GM18520 (cell line): ENCODE results near the gene PRKAR1B.

Experiments
- ATAC-seq: cut with Tn5 transposase; IDR thresholded peaks from one replicate; pipeline ENCODE4 v1.9.1; 2021; ENCODE audit not compliant: unreplicated experiment

Gene PRKAR1B

DNA sequence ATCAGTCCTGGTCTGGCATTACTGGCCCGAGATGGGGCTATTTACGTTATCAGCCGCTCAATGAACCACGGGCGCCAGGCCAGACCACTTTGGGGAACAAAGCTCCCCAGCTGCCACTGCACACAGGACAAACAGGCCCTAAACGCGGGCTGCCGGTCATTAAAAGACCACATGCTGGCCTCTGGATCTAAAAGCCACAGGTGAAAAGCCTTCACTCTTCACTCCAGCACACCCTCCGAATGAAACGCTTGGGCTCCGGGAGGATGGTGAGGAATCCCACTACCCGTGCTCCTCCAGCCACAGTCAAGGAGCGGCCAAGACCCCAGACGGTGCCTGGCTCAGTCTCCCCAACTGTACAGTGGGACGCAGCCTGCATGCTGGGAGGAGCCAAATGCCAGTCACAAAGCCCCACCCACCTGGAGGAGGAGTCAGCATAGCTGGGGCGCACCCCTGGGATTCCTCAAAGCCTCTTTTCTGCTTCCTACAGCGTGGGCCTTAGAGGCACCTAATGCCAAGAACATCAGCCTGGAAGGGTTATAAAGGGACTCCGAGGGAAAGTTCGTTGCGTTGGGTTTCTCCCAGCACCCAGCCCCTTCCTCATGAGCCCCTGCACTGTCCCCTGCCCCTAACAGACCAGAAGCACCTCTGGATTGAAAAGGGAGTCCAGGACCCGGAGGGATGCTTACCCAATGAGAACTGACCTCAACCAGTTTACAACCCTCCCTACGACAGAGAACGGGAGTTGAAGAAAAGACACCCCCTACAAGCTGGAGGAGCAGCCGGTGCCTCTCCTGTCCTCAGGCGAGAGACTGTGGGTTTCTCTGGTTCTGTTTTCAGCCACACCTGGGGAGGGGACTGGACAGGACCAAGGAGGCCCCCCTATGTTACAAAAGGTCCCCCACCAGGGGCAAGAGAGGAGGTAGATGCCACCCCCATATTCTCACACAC, 212.2 kb downstream of the PRKAR1B start:
- ATAC-seq, result no peak

- ATAC-seq, result no peak
Observed at GRCh38 chr7:514242-514641, 212.8 kb downstream of the PRKAR1B start.

DNA sequence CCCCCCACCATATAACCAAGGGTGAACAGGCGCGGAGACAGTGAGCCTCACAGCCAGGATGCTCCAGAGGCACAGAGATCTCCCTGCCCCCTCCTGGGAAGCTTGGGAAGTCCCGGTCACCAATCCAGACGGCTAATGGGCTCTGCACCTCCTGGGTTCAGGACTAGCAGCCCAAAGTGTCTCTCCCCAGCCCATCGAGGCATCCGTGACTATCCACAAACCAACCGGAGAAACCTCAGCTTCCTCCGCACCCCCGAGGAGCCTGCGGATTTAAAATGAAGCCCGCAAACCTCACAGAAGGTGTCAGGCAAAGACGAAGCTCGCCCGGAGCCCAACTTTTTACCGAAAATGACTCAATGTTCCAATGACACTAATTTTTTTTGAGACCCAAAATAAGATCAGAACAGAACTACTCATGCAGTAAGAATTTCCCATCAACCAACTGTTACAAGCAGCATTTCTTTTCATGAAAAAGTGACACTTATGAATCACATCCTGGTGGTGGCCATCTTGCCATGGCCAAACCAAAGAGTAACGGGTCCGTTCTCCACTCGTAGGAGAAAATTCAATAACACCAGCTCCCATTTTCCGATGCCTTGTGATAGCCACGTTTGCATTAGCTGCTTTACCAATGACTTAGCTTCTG, 213.4 kb downstream of the PRKAR1B start:
- no peak for ATAC-seq

DNA sequence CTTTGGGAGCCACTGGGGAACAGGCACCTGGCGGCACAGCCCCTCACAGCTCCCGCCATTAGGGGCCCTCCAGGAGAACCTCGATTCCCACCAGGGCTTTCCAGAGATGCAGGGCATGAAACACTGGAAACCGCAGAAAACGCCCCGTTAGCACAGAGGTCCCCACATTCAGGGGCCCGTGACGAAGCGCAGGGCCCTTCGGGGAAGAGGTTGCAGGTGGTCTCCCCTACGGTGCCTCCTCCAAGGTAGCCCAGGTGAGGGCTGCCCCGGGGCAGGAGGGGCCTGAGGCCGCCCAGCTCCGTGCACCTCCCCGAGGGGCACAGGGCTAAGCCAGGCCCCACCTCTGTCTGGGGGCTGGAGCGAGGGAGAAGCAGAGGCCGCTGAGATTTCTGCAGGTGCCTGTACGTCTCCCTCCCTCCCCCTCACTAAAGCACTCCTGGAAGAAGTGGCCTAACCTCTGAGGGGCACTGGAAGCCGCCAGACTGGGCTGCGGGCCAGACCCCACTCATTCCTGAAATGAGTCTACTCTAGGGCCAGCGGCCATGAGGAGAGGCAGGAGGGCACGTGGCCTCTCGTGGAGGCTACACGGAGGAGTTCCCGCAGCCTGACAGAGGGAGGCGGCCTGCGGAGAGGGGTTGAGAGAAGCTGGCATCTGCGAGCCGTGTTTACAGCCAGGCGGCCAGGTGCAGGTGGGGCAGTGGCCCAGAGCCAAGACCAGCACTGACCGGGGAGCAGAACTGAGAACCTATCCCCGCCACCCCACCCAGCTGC, 214.4 kb downstream of the PRKAR1B start:
- ATAC-seq, result no peak

DNA sequence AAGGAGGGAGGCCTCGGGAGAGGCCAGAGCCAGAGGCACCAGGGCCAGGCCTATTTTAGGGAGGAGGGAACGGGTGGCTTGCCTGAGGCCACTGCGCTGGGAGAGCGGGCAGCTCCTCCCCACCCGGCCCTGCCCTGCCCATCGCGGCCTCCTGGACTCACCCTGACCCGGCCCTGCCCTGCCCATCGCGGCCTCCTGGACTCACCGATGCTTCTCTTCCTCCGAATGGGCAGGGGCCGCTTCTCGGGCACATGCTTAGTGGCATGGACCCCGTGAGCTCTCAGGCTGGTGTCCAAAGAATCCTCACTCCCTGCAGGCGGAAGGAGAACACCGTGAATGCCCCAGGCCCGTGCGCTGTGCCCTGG, 215.0 kb downstream of the PRKAR1B start:
- ATAC-seq, result no peak

- no peak for ATAC-seq
Observed at GRCh38 chr7:511476-512145, 215.5 kb downstream of the PRKAR1B start.

DNA sequence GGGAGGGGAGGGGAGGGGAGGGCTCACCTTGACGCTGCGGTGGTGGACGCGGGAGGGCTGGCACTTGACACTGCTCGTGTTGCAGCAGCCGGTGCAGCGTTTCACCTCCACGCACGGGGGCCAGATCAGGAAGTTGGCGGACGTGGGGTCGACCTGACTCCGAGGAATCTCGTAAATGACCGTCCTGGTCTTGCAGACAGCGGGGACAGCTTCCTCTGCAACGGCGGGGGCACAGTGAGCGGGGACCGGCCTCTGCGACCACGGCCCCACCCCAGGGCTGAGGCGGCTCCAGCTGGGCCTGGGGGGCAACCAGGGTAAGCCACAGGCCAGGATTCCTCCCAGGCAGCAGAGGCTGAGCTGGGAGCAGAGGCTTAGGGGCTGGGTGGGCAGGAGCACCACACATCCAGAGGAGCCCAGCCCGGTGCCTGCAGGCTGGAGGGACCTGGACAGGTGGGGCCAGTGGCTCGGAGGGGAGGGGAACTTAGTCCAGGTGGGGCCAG, 216.2 kb downstream of the PRKAR1B start:
- ATAC-seq, result no peak

GRCh38 chr7:510131-510481, 217.0 kb downstream of the PRKAR1B start:
- no peak for ATAC-seq

DNA sequence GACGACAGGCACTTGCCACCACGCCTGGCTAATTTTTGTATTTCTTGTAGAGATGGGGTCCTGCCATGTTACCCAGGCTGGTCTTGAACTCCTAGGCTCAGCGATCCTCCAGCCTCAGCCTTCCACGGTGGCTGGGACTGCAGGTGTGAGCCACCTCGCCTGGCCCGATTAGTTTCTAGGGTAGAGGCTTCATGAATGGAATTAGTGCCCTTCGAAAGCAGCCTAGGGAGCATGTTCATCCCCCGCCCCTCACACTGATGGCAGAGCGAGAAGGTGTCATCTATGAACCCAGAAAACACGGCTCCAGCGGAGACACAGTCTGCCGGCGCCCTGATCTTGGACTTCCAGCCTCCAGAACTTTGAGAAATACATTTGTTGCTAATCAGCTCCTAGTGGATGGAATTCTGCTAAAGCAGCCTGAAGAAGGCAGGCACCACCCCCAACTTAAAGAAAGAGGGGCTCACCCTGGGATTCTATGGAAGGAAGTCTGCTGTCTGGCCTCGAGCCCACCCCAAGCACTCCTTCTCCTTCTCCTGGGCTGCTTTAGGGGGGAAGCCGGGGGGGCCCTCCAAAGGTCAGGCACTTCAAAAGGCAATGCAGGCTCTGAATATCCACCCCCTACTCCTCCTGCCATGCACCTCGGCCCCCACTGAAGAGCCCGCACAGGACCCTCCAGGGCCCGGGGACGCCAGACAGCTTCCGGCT, 217.5 kb downstream of the PRKAR1B start:
- ATAC-seq, result no peak

GRCh38 chr7:508461-509170, 218.5 kb downstream of the PRKAR1B start:
- ATAC-seq, result no peak

DNA sequence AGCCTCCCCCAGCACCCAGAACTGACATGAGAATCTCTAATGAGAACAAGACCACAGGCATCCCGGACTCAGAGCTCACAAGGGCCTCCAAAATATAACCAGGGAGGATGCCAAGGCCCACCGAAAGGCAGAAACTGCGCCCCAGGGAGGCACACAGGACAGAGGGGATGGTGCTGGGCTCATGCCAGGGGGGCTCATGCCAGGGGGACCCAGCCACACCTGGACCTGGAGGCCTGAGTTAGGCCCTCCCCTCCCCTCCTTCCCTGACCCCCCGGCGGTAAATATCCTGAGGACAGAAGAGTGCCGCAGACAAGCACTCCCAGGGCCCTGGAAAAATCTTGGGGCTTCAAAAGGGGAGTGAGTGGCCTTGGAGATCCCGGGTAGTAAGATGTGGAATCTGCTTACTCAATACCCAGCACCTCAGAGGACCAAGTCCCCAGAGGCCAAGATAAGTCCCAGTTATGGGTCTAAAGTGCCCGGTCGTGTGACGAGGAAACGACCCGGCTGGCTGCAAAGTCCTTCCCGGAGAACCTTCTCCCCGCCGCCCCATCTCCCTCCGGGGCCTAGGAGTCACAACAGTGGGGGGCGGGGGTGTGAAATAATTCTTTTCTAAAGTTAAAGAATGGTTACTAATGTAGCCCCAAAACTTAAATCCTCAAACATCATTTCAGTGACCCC, 219.3 kb downstream of the PRKAR1B start:
- ATAC-seq, result no peak

DNA sequence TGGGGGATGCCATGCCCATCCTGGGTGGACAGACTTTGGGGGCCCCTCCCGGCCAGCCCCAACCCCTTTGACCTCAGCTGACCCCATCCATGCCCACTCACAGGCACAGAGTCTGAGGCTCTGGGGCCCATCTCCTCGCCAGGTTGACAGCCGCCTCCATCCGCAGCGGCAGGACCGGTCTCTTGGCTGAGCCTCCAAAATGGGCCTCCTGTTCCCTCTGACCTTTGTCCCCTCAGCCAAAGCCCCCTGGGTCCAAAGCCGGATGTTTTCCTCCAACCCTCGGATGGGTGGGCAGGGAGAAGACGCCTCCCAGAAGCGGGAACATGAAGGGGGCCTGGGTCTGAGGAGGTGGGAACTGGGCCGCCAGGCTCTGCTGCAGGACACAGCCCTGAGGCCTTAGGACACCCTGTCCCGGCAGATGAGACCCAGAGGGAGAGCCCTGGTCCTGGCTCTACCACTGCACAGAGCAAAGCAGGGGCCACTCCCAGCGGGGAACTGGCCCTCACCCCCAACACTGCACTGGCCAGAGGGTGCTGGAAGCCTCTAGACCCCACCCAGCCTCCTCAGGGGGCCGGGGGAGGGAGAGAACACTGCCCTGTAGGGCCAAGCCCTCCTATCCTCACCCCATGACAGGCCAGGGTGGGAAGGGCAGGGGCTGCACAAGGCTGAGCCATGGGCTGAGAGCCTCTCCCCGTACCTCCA, 220.0 kb downstream of the PRKAR1B start:
- no peak for ATAC-seq

- no peak for ATAC-seq
Observed at GRCh38 chr7:506391-506831, 220.7 kb downstream of the PRKAR1B start.

- ATAC-seq, result no peak
Observed at GRCh38 chr7:505171-505570, 221.9 kb downstream of the PRKAR1B start.

DNA sequence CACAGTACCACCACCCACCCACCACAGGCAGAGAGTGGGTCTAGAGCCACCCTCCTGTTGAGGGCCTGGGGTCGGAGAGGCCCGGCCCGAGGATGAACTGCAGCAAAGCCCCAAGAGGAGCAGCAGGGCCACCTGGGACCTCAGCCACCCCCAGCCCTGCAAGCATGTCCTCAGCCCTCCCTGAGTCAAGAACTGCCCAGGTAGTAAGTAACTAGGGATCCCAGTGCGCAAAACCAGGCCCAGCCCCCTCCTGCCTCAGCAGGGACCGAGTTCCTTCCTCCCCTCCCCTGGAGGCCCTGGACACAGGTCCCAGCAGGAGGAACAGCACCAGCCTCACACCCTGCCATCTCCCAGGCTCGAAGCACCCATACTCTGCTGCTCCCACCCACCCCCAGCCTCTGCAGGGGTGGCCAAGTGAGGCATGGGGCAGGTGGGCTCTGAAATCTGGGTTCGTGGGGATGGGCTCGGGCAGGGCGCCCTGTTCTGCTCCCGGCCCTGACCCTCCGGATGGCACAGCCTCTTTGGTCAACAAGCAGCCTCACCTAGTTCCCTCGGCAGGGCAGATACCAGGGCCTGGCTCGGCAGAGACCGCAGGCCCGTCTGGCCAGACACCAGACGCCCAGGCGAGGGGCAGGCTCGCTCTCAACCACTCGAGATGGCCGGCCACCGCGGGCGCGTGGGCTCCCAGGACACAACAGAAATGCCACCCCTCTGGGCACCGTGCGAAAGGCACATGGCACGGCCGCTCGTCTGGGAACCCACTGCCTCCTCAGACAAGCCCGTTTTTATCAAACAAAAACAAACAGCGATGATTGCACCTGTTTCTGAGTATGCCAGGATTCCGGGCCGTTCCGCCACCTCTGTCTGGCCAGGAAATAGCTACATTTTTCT, 222.6 kb downstream of the PRKAR1B start:
- ATAC-seq, result no peak

GRCh38 chr7:503575-504111, 223.4 kb downstream of the PRKAR1B start:
- ATAC-seq, result no peak

- ATAC-seq, result no peak
Observed at GRCh38 chr7:502296-502695, 224.8 kb downstream of the PRKAR1B start.
